Measurements from ENCODE around the gene EHD3. TPM values are rescaled to one million over a fixed set of nuclear protein-coding genes. Genes with fewer than 3 reads are reported as not detected.
"Not testable (repeated sequence)": the region's sequence is repeated elsewhere in the genome, so short reads cannot be mapped to it uniquely, and the experiment has no call there.

EHD3 gene
- total RNA-seq, 1 donor from 2014 or later, result 40.3 TPM

- H3K36me3 Mint-ChIP-seq (ENCODE audit: low read depth), result no peaks in the 10 kb centered on the region
- H3K4me3 Mint-ChIP-seq, result no peak overlapping the region
- H3K27ac Mint-ChIP-seq, result no peak overlapping the region
- peaks cover 21% of the 10 kb centered on the region for H3K4me1 Mint-ChIP-seq
- CTCF ChIA-PET, result interaction anchor here (1.3 to 1.7 kb wide), 3 partner anchors 12 to 563 kb away, joined by 3 to 5 read pairs (median 5); no protein-coding TSS in a partner anchor
- DNase-seq (no peak), ATAC-seq (ENCODE audit: low read depth) (no peak)
- intact Hi-C loops (cut with micrococcal nuclease), result no loop called here
- H3K27me3 Mint-ChIP-seq, result peaks cover 2% of the 10 kb centered on the region
- H3K9me3 Mint-ChIP-seq, result no peaks in the 10 kb centered on the region
- TF ChIP-seq, protein P1, sequence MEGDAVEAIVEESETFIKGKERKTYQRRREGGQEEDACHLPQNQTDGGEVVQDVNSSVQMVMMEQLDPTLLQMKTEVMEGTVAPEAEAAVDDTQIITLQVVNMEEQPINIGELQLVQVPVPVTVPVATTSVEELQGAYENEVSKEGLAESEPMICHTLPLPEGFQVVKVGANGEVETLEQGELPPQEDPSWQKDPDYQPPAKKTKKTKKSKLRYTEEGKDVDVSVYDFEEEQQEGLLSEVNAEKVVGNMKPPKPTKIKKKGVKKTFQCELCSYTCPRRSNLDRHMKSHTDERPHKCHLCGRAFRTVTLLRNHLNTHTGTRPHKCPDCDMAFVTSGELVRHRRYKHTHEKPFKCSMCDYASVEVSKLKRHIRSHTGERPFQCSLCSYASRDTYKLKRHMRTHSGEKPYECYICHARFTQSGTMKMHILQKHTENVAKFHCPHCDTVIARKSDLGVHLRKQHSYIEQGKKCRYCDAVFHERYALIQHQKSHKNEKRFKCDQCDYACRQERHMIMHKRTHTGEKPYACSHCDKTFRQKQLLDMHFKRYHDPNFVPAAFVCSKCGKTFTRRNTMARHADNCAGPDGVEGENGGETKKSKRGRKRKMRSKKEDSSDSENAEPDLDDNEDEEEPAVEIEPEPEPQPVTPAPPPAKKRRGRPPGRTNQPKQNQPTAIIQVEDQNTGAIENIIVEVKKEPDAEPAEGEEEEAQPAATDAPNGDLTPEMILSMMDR (IDR thresholded peaks at IDR 0.05), result no peak
- POLR2A ChIA-PET, result interaction anchor here (0.6 kb wide), 1 partner anchor 107 kb away, joined by 3 read pairs; no protein-coding TSS in a partner anchor
Observed at GRCh38 chr2:31274401-31275075, 40.6 kb downstream of the EHD3 start.

DNA sequence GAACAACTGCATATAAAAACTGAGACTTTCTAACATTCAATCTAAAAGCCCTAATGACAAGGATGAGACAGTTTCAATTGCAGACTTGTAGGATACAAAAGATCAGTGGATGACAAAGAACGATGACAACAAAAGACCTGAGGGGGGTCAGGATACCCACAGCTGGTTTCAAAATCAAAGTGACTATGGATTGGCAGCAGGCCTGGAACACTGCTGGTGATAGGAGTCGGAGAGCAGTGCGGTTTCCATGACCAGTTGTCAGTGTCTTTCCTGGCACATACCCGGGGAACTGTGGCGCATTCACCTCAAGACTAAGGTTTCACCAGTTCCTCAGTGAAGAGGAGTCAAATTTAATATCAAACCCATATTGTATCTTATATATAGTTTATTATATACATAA, 42.0 kb downstream of the EHD3 start:
- Mint-ChIP-seq H3K36me3 (ENCODE audit: low read depth) (no peaks in the 10 kb centered on the region), H3K27me3 (peaks cover 2% of the 10 kb centered on the region), H3K27ac (no peak overlapping the region), H3K4me1 (peaks cover 6% of the 10 kb centered on the region), H3K9me3 (no peaks in the 10 kb centered on the region), H3K4me3 (no peak overlapping the region)
- intact Hi-C loops (cut with micrococcal nuclease), result no loop called here
- POLR2A ChIA-PET, result no interaction called here
- CTCF ChIA-PET, result no interaction called here
- no peak for ATAC-seq (ENCODE audit: low read depth)
- no peak for DNase-seq
- TF ChIP-seq, protein P1 (IDR thresholded peaks at IDR 0.05), result no peak

GRCh38 chr2:31277621-31278020, 43.7 kb downstream of the EHD3 start:
- no peak for ATAC-seq (ENCODE audit: low read depth)
- H3K27ac Mint-ChIP-seq, result no peak overlapping the region
- TF ChIP-seq, protein P1 (IDR thresholded peaks at IDR 0.05), result no peak
- H3K4me3 Mint-ChIP-seq, result no peak overlapping the region
- no peaks in the 10 kb centered on the region for H3K4me1 Mint-ChIP-seq
- intact Hi-C loops (cut with micrococcal nuclease), result no loop called here
- ChIA-PET CTCF (no interaction called here), POLR2A (no interaction called here)
- DNase-seq, result no peak
- H3K36me3 Mint-ChIP-seq (ENCODE audit: low read depth), result no peaks in the 10 kb centered on the region
- H3K27me3 Mint-ChIP-seq, result peaks cover 2% of the 10 kb centered on the region
- no peaks in the 10 kb centered on the region for H3K9me3 Mint-ChIP-seq

GRCh38 chr2:31282634-31283033, 48.7 kb downstream of the EHD3 start:
- ATAC-seq (ENCODE audit: low read depth) (no peak), DNase-seq (no peak)
- TF ChIP-seq, protein P1 (IDR thresholded peaks at IDR 0.05), result no peak
- Mint-ChIP-seq H3K9me3 (no peaks in the 10 kb centered on the region), H3K27me3 (no peaks in the 10 kb centered on the region), H3K36me3 (ENCODE audit: low read depth) (no peaks in the 10 kb centered on the region), H3K27ac (no peak overlapping the region), H3K4me1 (peaks cover 5% of the 10 kb centered on the region), H3K4me3 (no peak overlapping the region)
- intact Hi-C loops (cut with micrococcal nuclease), result no loop called here
- ChIA-PET CTCF (interaction anchor here (1.2 to 1.4 kb wide), 2 partner anchors 52 to 571 kb away, joined by 3 to 6 read pairs; no protein-coding TSS in a partner anchor), POLR2A (no interaction called here)

DNA sequence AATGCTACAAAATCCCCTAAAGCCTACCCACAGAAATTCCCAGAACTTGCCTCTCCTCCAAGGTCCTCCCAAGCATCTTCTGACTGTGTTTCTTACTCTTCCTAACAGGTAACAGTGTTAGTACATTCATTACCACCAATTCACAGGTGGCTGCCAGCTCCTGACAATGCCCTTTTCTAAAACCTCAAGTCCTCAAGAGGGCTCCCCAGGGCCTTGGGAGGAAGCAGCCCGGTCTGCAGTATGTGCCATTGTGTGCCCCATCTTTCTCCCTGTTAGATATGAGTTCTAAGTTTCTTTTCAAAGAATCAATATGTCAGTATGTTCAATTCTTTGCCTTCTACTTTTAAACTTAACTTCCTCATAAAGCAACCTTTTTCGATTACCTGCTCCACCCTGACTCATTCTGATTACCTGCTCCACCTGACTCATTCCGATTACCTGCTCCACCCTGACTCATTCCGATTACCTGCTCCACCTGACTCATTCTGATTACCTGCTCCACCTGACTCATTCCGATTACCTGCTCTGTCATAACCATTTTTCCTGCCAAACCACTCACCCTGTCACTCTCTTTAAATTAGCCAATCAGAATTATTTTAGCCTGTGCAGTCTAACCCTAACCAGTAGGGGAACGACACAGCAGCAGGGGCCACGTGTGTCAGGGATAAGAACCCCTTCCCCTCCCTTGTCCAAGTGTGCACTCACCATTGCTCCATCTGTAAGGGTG, 49.4 kb downstream of the EHD3 start:
- H3K27ac Mint-ChIP-seq; ATAC-seq (ENCODE audit: low read depth); DNase-seq; H3K4me1 Mint-ChIP-seq; POLR2A ChIA-PET; intact Hi-C loops (cut with micrococcal nuclease); H3K4me3 Mint-ChIP-seq; H3K36me3 Mint-ChIP-seq (ENCODE audit: low read depth); H3K27me3 Mint-ChIP-seq; H3K9me3 Mint-ChIP-seq: not testable (repeated sequence)
- CTCF ChIA-PET, result interaction anchor here (1.2 kb wide), 1 partner anchor 51 kb away, joined by 6 read pairs; no protein-coding TSS in a partner anchor
